ENCODE data around the gene NAV2.

GRCh38 chr11:20025332-20025840, 312.7 kb downstream of the NAV2 start:
- TF ChIP-seq POLR2A (IDR thresholded peaks at IDR 0.05) (no peak), CTCF (IDR thresholded peaks at IDR 0.05) (no peak), EP300 (IDR thresholded peaks at IDR 0.05) (no peak)
